NOMO-1 treated with dmso at 0.1 percent for 144 hours (cell line): Measurements from ENCODE around the gene SPAG5.
A peak's percentile ranks its signal among the peaks of the same experiment; 100 is the strongest.

Experiments
- DNase-seq: peaks from one replicate; lab custom pipeline; 2025; ENCODE audit not compliant: unreplicated experiment; lab: John Stamatoyannopoulos, UW

Gene SPAG5

DNA sequence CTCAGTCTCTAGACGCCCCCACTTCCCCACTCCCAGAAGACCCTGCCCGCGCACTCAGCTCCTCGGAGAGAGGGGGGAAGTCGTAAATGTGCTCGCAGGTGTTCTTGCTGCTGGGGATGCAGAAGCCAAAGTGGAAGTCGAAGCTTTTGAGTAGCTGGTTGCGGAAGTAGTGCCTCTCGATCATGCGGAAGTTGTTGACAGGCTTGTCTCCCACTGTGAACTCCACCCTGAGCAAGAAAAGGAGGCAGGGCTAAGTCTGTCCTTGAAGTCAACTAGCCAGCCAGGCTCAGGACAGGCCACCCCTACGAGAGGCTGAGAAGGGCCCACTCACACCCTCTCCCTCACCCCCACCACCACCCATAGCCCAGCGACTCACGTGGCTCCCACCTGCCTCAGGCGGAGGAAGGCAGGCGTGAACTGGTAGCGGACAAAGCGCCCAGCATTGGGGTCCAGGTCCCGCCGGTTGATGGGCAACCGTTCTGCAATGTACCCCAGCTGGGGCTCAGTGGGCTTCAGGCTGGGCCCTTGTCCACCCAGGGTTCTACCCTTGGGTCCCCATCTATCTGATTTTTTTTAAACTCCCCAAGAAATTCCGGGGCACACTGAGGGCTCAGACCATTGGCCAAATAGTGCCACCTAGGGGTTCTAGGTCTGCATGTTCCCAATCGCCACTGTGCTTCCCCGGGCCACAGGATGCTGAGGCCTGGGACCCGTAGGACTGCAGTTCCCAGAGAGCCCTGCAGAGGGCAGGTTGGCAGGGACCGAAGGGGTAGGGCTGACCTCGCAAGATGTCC is 51.0 kb downstream of the SPAG5 start:
- DNase-seq = peak; percentile 91

DNA sequence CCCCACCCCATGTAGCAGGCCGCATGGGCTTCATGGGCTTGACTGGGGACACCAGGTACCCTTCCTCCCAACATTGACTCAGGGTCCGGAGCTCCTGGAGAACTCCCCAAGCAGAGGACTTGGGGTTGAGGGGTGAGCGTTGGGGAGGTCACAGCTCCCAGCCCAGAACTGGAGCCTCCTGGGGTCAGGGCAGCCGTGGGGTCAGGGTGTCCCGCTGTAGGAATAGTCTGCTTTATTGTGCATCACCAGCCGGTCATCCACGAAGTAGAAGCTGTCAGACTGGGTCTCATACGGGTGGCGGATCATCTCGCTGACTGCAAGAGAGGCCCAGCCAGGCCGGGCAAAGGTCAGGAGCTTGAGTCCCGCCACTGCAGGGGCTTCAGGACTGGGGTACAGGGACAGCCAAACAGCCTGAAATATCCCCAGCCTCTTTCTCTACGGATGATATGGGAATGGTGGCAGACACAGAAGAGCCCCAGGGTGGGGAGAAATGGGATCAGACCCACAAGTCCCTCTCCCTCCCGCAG is 51.7 kb downstream of the SPAG5 start:
- no peak for DNase-seq

DNA sequence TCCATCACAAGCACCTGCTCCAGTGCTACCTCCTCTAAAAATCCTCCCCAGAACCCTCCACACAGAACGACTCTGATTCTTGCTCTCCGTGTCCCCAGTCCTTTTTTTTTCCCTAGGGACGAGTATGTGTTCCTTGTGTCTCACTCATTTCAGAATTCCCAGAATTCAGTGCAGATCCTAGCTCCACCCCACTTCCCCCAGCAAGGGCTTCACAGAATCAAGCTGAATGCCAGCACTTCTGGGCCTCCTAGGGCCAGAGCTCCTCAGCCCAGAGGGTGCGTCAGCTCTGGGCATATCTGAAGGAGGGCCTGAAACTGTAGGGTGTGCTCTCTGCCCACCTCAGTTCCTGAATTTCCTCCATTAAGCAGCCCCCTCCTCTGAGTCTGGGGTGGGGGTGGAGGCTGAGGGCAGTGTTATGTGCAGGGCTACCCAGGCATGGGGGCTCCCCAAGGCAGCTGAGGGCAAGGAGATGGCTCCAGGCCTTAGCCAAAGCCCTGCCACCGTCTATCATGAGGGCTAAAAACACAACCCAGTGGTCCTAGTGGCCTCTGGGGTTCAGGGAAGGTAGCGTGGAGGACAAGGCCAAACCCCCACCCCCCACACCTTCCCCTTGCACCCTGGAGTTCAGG is 52.9 kb downstream of the SPAG5 start:
- no peak for DNase-seq

DNA sequence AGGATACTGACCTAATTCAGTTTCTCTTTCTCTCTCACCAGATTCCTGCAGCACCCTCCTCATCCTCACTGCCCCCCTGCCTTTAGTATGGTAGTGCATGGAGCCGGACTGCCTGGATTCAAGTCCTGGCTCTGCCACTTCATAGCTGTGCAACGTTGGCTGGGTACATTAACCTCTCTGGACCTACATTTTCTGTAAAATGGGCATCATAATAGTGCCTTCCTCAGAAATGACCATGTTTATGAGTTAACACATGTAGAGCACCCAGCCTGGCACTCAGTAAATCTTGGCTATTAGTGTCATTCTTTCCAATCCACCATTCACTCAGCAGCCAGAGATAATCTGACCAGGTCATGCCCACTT is 53.7 kb downstream of the SPAG5 start:
- no peak for DNase-seq

DNA sequence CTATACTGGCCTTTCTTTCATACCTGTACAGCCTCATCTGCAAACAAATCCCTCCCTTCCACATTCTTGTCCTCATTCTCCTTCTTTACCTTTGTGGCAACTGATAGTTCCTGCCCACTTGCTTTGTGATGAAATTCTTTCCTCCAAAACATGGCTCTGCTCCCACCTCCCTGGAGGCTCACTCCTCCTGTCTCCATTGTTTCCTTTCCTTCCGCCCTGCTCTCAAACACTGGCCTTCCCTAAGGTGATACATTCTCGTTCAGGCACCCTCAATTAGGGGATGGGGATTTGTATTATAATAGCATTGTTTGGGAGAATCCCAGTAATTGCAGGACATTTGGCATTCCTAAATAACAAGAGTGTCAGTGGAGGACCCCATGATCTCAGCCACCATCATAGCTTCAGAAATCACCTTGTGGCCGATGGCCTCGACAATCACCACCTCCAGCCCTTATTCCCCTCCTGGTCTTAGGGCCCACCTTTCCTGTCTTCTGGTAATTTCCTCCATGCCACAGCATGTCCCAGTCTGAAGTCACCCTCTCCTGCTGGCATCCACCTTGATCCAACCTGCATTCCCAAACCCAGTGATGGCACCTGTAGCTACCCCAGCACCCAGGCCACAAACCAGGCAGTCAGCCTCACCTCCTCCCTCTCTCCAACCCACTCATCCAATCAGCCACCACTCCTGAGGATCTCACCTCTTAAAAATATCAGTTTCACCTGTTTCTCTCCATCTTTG is 54.3 kb downstream of the SPAG5 start:
- DNase-seq = no peak

DNA sequence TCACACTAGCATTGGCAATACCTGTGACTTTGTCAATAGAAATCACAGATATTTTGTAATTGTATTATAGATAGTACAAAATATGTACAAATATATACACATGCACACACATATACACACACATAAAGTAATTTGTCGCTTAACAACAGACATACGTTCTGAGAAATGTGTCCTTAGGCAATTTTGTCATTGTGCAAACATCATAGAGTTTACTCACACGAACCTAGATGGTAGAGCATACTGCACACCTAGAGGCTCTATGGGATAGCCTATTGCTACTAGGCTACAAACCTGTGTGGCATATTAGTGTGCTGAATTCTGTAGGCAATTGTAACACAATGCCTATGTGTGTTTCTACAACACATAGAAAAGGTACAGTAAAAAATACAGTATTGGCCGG is 57.4 kb downstream of the SPAG5 start:
- no peak for DNase-seq

DNA sequence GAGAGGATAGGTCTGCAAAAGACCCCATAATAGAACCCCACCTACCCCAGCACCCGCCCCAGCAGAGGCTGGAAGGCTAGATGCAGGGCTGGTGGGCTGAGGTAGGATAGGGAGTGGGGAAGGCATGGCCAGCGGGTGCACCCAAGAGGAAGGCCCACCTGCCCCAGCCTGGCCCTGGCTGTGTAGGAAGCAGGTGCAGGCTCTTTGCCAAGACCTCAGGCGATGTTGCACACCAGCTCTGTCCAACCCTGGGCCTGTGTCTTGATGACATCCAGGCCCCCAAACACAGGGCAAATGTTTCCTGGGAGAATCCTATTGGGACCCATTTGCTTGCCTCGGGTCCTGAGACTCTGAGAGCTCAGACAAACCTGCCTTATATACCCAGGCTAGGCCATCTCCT is 58.6 kb downstream of the SPAG5 start:
- no peak for DNase-seq

DNA sequence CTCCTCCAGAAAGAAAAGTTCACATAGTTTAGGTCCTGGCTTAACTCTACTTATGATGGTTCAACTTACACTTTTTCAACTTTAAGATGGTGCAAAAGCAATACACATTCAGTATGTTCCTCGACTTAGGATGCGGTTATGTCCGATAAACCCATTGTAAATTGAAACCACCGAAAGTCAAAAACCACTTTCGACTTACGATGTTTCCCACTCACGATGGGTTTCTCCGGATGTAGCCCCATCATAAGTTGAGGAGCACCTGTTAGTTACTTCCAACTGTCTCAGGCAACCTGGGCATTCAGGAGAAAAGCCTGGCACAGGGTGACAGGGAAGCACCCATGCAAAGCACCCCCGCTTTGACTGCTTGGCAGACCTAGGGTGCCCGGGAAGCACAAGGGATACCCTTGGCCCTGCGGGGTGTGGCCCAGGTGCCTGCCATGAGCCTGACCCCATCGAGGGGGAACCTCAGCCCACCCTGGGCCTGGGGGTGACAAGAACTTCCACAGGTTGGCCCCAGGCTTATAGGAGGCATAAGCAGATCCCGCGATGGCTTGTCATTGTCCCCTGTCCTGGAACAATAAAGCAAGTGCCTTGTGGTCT is 60.4 kb downstream of the SPAG5 start:
- no peak for DNase-seq

DNA sequence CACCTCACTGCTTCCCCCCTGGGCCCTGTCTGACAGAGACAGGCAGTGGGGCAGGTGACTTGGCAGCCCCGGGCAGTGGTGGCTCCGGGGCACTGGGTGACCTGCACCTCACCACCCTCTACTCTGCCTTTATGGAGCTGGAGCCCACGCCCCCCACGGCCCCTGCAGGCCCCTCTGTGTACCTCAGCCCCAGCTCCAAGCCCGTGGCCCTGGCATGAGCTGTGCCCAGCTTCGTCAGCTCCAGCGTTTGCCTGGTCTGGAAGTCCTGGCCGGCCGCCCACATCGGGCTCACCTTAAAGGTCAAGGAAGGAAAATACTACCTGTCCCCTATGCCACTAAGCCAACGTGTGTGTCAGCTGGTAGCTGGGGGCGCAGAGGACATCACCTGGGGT is 61.6 kb downstream of the SPAG5 start:
- DNase-seq = no peak

DNA sequence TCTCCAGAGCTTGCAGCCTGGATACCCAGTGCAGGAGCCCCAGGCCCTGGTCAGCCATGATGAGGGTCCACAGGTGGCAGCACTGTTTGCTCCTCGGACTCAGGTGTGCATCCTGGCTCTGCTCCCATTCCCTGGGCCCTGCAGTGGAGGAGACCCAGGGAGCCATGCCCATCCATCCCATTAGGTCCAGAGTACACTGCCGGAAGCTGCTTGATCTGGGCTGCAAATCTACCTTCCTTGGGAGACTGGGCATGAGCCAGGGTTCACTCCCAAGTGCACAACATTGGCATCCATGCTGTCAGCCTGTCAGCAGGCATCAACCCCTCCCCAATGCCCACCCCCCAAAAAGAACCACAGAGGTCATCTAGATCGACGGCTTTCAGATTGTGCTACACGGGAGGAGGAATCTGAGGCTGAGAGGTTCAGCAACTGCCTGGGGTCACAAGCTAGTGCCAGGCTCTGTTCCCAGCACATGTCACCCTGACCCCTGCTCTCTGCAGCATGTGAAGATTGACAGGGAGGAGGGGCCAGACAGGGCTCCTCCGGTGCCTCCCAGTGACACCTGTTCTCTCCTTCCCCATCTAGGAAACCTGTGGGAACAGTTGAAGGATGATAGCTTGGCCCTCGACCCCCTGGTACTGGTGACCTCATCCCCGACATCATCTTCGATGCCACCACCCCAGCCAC is 62.1 kb downstream of the SPAG5 start:
- DNase-seq = no peak

DNA sequence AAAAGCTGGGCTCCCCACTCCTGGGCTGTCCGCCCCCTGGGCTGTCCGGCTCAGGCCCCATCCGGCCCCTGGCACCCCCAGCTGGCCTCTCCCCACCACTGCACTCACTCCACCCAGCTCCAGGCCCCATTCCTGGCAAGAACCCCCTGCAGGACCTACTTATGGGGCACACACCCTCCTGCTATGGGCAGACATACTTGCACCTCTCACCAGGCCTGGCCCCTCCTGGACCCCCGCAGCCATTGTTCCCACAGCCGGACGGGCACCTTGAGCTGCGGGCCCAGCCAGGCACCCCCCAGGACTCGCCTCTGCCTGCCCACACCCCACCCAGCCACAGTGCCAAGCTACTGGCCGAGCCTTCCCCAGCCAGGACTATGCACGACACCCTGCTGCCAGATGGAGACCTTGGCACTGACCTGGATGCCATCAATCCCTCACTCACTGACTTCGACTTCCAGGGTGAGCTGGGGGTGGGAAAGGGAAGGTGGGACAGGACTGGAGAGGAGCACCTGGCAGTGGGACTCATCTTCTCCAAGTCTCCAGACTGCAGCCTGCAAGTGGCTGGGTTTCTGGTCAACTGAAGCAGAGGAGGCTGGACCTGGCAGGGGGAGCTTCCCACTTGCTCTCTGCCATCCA is 64.0 kb downstream of the SPAG5 start:
- DNase-seq = no peak

DNA sequence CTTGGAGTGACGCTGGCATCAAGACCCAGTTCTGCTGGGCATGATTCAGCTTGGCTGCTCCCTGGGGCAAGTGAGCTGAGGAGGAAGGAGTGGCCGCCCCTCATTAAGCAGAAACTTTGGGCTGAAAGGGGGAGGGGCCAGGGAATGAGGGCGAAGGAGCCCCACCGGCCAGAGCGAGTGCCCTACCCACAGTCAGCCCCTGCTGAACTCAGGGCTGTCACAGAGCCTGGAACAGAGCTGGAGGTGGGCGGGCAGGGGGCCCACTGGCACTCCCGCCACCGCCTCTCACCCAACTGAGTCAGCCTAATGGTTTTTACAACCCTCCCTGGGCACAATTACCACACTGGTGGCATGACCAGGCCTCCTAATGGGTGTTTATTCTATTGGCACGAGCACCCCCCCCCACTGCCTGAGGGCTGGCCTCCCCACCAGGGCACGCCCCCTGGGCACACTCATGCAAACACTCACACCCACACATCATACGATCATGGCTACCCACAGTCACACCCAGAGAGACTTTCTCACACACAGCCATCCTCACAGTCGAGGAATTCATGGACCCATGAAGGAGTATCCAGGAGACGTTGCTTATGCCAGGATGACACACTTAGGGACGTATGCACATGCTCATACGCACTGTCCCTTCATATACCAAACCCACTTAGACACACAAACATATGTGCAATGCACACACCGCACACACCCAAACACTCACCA is 65.6 kb downstream of the SPAG5 start:
- no peak for DNase-seq

DNA sequence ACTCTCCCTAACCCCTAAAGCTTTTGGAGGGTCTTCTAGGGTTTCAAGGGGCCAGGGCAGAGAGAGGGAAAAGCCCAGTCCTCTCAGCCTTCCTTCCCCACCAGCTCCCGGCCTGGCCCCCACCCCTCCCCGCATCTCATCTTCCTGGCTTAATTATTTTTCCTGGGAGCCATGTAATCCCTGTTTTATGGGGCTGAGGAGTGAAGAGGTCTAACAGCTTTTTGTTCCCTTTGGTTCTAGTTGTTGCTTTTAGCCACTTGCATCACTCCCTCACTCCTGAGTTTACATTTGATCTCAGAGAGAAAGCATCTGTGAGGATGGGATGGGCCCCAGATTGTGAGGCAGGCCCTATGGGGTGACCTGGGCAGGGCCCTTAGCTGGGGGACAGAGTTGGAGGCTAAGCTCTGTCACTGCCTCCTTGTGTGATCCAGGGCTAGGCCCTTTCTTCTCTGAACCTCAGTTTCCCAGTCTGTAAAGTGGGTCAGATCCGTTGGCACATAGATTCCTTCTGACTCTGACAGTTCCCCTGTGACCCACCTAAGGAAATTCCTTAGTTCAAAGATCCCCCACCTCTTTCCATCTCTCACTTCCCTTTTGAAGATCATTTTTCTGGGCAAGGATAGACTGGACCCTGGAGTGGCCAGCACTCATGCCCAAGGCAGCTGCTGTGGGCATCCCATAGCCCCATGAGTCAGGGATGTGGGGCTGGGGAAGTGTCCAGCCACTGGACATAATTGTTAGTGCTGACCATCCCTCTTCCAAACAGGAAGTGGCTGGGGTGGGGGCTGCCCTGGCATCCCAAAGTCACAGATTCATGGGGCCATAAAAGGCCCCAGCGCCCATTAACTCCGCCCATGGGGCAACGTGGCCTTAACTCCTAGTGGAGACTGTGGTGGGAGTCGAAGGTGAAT is 66.5 kb downstream of the SPAG5 start:
- no peak for DNase-seq

DNA sequence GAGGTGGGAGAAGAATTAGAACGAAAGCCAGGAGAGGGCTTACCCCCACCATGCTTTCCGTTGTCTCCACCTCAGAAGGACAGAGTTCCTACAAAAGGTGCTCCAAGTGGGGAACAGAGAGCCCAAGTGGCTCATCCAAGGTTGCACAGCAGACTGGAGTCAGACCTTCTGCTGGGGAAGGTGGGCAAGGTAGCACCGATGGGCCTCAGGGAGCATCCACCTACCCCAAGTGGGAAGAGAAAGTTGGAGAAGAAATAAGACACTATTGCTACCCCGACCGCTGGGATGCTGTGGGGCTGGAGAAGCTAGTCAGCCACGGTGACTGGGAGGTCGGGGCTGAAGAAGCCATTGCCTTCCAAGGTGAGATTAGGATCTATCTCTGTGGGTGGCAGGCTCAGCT is 67.9 kb downstream of the SPAG5 start:
- no peak for DNase-seq

DNA sequence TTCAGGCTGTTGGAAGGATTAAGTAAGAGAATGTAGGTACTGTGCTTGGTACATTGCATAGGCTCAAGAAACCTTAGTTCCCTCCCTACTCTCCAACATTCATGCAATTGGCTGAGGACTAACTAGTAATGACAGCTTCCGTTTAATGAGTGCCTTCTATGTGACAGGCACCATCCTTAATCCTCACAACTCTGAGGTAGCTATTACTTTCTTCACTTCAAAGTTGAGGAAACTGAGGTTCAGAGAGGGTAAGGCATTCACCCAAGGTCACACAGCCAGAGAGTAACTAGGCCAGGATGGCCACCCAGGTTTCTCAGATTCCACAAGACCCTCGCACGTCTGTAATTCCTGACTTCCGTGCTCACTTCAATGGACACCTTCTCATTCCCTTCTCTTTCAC is 68.6 kb downstream of the SPAG5 start:
- no peak for DNase-seq

DNA sequence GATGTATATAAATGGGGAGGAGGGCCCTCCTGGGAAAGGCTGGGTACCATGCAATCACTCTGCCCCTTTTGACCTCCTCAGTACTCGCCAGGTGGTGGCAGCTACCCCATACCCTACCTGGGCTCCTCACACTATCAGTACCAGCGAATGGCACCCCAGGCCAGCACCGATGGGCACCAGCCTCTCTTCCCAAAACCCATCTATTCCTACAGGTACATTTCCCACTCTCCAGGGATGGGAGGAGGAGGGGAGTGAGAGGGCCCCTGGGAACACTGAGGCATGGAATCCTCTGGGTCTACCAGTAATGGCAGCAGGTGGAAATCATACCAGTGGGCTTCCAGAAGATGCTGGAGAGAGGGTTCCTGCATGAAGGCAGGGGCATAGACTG is 69.8 kb downstream of the SPAG5 start:
- DNase-seq = no peak

DNA sequence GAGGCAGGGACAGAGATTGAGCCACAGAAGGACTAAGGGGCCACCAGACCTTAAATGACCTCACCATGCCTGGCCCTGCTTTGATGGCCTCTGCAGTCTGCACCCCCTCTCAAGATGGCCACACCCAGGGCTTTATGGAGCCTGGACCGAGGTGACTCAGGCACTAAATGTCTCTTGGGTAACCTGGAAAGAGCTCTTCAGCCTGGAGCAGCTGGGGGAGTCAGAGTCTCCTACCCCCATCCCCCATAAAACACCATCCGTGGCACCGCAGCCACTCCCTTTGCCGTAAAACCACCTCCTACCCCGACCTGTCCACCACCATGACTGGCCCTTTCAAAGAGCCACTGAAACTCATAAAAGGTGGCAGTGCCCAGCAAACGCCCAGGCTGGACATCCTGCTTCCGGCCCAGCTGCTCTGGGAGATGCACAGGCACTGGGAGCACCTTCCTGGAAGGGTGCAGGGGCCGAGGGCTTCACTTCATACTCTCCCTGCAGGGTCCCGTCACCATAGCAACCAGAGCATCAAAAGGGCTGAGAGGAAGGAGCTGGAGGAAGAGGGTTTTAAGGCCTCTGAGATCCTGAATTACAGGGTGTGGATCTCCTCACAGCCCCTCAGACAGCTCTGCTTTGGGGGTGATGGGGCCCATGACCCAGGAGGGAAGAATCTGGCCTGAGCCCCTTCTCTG is 70.4 kb downstream of the SPAG5 start:
- DNase-seq = no peak

DNA sequence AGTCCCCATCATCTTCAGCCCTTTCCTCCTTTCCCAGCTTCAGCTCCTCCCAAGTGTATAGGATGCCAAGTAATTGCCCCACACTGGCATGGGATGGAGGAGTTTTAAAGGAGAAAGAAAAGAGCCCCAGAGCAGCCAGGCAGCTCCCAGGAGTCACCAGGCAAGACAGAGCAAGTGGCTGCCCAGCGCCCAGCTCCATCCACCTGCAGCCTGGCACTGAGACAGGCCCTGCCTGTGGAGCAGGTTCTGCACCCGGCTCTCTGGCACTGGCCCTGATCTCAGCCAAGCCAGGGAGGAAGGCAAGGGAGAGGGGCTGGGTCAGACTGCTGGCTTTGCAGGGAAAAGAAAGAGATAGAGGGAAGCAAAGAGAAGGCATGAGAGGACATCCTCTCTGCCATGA is 71.0 kb downstream of the SPAG5 start:
- no peak for DNase-seq
